Skeletal muscle satellite cell (primary cell): ENCODE measurements around the gene SLC6A13.
A peak's percentile ranks its signal among the peaks of the same experiment; 100 is the strongest.

Experiments
- H3K27me3 ChIP-seq: 2 replicates; pipeline ENCODE4 v1.7.0; 2013; ENCODE audit warnings: low read length; ENCODE audit not compliant: control insufficient read depth, insufficient read depth
- H3K36me3 ChIP-seq: 2 replicates; pipeline ENCODE4 v1.7.0; 2013; ENCODE audit warnings: mild to moderate bottlenecking, control low read depth, low read length; ENCODE audit not compliant: insufficient read depth
- H3K4me1 ChIP-seq: 2 replicates; pipeline ENCODE4 v1.7.0; 2013; ENCODE audit warnings: low read length; ENCODE audit not compliant: control insufficient read depth, insufficient read depth
- H3K4me2 ChIP-seq: 2 replicates; pipeline ENCODE4 v1.7.0; 2013; ENCODE audit warnings: mild to moderate bottlenecking, low read length
- H3K4me3 ChIP-seq: 2 replicates; pipeline ENCODE4 v1.7.0; 2013; ENCODE audit warnings: low read length
- H3K9ac ChIP-seq: 2 replicates; pipeline ENCODE4 v1.7.0; 2013; ENCODE audit warnings: mild to moderate bottlenecking, low read depth, low read length, moderate library complexity
- H3K9me3 ChIP-seq: replicated peaks from 2 replicates; pipeline ENCODE4 v1.7.0; 2013; ENCODE audit warnings: mild to moderate bottlenecking, control low read depth, low read length

The SLC6A13 gene

GRCh38 chr12:212415-212714 is 50.3 kb downstream of the SLC6A13 start:
- no peak overlapping the region for H3K9ac ChIP-seq
- no peak overlapping the region for H3K4me3 ChIP-seq
- H3K4me2 ChIP-seq: no peak overlapping the region
- H3K4me1 ChIP-seq: no peaks in the 10 kb centered on the region
- H3K36me3 ChIP-seq: no peaks in the 10 kb centered on the region
- H3K27me3 ChIP-seq: peaks cover 87% of the 10 kb centered on the region
- no peaks in the 10 kb centered on the region for H3K9me3 ChIP-seq

DNA sequence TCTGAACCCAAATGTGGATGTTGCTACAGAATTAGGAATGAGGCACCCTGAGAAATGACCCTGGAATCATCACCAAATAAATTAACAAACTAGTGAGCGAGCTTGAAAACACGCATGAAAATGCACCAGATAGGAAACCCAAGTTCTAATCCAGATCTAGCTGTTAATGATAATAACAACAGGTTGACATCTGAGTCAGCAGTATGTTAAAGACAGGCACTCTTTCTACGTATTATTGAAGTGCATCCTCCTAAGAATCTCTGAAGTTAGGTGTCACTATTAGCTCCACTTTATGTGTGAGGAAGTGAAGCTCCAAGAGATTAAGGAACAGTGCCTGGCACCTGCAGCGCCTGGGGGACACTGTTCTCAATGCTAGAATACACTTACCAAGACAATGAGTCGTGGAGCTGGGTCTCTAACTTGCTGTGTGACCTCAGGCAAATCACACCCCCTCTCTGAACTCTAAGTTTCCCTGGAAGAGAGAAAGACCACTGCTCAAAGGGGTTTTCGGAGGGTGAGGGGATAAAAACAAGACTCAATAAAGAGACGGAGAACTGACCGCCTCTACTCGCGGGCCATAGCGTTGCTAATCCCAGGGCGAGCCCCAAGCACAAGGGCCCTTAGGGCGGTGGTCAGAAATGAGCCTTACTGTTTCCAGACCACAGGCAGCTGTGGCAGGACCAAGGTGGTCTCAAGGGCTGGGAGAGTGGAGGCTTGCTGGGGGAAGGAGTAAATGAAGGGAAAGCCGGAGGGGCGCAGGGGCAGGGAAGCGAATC is 50.8 kb downstream of the SLC6A13 start:
- H3K27me3 ChIP-seq: peaks cover 89% of the 10 kb centered on the region
- no peaks in the 10 kb centered on the region for H3K36me3 ChIP-seq
- no peak overlapping the region for H3K9ac ChIP-seq
- no peaks in the 10 kb centered on the region for H3K4me1 ChIP-seq
- no peak overlapping the region for H3K4me3 ChIP-seq
- no peak overlapping the region for H3K4me2 ChIP-seq
- no peaks in the 10 kb centered on the region for H3K9me3 ChIP-seq

- Histone ChIP-seq H3K36me3 (no peaks in the 10 kb centered on the region), H3K4me2 (no peak overlapping the region), H3K9me3 (no peaks in the 10 kb centered on the region), H3K4me3 (no peak overlapping the region), H3K9ac (no peak overlapping the region), H3K27me3 (peaks cover 92% of the 10 kb centered on the region), H3K4me1 (no peaks in the 10 kb centered on the region)
Observed at GRCh38 chr12:211142-211465, 51.5 kb downstream of the SLC6A13 start.

DNA sequence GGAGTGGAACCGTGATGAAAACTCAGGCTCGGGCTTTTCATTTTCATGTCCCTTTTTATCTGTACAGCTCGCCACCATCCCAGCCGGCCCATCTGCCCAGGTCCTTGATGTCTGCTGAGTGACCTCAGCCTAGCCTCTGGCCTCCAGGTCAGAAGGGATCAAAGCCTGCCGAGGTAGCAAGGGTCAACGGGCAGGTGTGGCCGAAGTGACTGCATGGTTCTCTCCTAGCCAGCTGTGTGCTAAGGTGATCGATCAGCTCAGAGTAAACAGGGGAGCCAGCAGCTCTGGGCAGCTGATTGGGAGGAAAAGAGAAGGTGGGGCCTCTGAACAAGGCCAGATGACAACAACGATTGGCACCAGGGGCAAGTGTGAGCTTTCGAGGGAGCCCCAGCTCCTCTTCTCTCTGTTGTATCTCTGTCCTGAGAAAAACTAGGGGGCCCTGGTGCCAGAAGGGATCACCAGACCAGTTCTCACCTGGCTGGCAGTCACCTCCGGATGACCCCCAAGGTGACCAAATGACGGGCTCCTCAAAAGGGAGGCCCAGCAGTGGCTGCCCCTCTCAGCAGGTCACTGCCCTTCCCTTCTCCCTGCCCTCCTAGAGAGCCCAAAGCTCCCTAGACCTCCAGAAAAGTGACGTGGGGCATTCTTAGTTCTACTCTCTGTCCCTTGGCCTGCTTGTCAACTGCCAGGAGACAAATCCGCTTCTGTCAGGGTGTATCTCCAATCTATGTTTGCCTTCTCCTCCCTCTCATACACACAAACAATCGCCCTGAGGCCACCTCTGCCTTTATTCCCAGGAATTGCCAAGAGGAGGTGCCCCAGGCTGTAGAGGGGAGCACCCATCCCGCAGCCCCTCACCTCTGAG is 52.1 kb downstream of the SLC6A13 start:
- no peak overlapping the region for H3K4me3 ChIP-seq
- no peaks in the 10 kb centered on the region for H3K9me3 ChIP-seq
- peaks cover 95% of the 10 kb centered on the region for H3K27me3 ChIP-seq
- H3K36me3 ChIP-seq: no peaks in the 10 kb centered on the region
- H3K4me1 ChIP-seq: no peaks in the 10 kb centered on the region
- H3K9ac ChIP-seq: no peak overlapping the region
- no peak overlapping the region for H3K4me2 ChIP-seq

DNA sequence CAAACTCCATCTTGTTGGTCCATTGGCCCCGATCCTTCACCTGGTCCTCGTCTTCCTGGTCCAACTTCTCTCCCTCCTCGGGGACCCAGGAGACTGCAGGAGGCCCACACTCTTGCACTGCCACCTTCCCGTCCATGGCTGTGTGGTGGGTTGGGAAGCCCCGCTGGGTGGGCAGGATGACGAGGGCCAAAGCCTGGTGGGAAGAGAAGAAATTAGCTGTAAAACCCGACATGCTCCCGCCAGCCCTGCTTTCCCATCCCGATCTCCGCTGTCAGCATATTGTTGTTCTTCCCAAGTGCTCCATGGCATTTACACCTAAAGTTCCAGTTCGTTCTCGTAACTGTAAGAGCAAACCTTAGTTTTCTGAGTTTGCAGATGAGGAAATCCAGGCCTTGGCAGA is 52.8 kb downstream of the SLC6A13 start:
- H3K27me3 ChIP-seq: peaks cover 96% of the 10 kb centered on the region
- no peaks in the 10 kb centered on the region for H3K36me3 ChIP-seq
- H3K4me2 ChIP-seq: no peak overlapping the region
- H3K4me3 ChIP-seq: no peak overlapping the region
- H3K9me3 ChIP-seq: no peaks in the 10 kb centered on the region
- no peaks in the 10 kb centered on the region for H3K4me1 ChIP-seq
- no peak overlapping the region for H3K9ac ChIP-seq

GRCh38 chr12:209246-209645 is 53.4 kb downstream of the SLC6A13 start:
- Histone ChIP-seq H3K4me2 (no peak overlapping the region), H3K4me1 (no peaks in the 10 kb centered on the region), H3K36me3 (no peaks in the 10 kb centered on the region), H3K9ac (no peak overlapping the region), H3K27me3 (peaks cover 96% of the 10 kb centered on the region), H3K9me3 (no peaks in the 10 kb centered on the region), H3K4me3 (no peak overlapping the region)

- no peaks in the 10 kb centered on the region for H3K9me3 ChIP-seq
- peaks cover 96% of the 10 kb centered on the region for H3K27me3 ChIP-seq
- H3K4me1 ChIP-seq: no peaks in the 10 kb centered on the region
- H3K36me3 ChIP-seq: no peaks in the 10 kb centered on the region
- no peak overlapping the region for H3K4me2 ChIP-seq
- no peak overlapping the region for H3K4me3 ChIP-seq
- no peak overlapping the region for H3K9ac ChIP-seq
Observed at GRCh38 chr12:208813-209212, 53.8 kb downstream of the SLC6A13 start.

DNA sequence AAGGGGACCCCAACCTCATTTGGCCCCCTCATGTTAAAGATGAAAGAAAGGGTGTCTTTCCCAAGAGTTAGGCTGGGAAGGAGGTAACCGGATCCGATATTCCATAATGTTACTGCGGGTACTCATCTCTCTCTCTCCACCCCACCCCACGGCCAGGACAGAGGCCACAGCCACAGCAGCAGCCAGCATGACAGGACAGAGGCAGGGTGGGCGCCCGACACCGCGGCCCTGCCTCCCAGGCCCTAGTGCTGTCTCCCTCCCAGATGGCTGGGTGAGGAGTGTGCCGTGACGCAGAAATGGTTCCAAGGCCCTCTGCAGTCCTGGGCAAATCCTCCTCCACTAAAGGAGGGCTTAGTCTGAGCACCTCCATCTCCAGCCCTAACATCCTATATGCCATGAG is 54.8 kb downstream of the SLC6A13 start:
- no peak overlapping the region for H3K4me3 ChIP-seq
- no peaks in the 10 kb centered on the region for H3K9me3 ChIP-seq
- no peaks in the 10 kb centered on the region for H3K36me3 ChIP-seq
- peaks cover 95% of the 10 kb centered on the region for H3K27me3 ChIP-seq
- H3K4me1 ChIP-seq: no peaks in the 10 kb centered on the region
- no peak overlapping the region for H3K9ac ChIP-seq
- no peak overlapping the region for H3K4me2 ChIP-seq

DNA sequence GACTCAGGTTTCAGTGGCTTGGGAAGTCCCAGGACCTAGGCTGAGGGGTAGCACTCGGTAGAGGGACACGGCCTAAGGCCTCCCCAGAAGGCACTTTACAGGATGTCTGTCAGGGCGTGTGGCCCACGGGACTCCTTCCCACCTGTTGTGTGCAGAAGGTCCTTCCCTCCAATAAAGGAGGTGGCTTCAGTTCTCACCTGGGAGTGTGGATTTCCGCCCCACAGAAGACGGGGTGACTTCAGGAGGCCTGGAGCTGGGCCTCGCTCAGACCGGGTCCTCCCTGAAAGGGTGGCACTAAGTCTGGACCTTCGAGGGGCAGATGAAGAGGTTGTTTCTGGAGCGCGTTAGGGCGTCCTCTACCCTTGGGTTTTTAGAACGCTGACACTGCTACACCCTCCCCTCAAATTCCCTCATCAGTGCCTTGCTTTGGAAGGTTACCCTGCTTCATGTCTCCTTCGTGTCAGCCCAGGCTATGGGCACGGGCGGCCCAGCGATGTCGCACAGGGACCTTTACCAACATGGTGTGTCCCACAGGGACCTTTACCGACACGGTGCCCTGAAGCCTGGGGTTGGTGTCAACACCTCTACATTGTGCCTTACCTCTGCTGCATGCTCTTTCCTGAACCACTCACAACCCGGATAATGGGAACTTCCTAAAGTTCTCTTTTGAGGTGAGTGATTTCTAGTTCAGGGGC is 55.7 kb downstream of the SLC6A13 start:
- Histone ChIP-seq H3K9ac (no peak overlapping the region), H3K4me3 (no peak overlapping the region), H3K27me3 (peaks cover 95% of the 10 kb centered on the region), H3K36me3 (no peaks in the 10 kb centered on the region), H3K4me2 (no peak overlapping the region), H3K4me1 (no peaks in the 10 kb centered on the region), H3K9me3 (no peaks in the 10 kb centered on the region)

DNA sequence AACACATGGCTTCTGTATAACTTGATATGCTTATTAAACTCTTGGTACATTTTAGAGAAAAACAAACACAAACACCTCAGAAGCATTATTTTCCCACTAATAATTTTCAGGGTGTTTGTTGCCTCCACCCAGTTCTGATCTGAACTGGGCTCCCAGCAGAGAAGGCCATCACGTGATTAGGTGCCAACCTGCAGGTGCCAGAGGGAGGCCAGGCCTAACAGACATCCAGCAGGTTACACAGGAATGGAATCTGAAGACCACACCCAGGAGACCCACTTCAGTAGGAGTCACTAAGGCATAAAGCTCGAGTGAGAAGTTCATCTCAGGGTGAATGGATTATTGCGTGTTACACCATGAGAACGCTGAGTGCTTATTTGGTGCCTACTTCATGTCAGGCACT is 57.6 kb downstream of the SLC6A13 start:
- no peaks in the 10 kb centered on the region for H3K4me1 ChIP-seq
- H3K4me3 ChIP-seq: no peak overlapping the region
- H3K9me3 ChIP-seq: no peaks in the 10 kb centered on the region
- H3K4me2 ChIP-seq: no peak overlapping the region
- H3K9ac ChIP-seq: no peak overlapping the region
- no peaks in the 10 kb centered on the region for H3K36me3 ChIP-seq
- peaks cover 93% of the 10 kb centered on the region for H3K27me3 ChIP-seq

- Histone ChIP-seq H3K4me1 (no peaks in the 10 kb centered on the region), H3K9me3 (no peaks in the 10 kb centered on the region), H3K4me3 (peak overlapping the region; percentile 52), H3K27me3 (peaks cover 90% of the 10 kb centered on the region), H3K36me3 (no peaks in the 10 kb centered on the region), H3K4me2 (peak overlapping the region; percentile 61), H3K9ac (no peak overlapping the region)
Observed at GRCh38 chr12:204261-204678, 58.4 kb downstream of the SLC6A13 start.
